Spleen (tissue), 7 donors: ENCODE data around the gene NDUFC1.

ENCODE experiments used
- POLR2A ChIP-seq, 3 donors: fragments of 450-650 bp; IDR thresholded peaks; one replicate each; pipeline ENCODE4 v1.5.1; 2017; ENCODE audit warnings: antibody characterized with exemption in 3 of 3, mild to moderate bottlenecking in 1 of 3
- POLR2AphosphoS5 ChIP-seq, 3 donors: sonication (generic); formaldehyde crosslinking; IDR thresholded peaks; one replicate each; pipeline ENCODE4 v1.5.1; 2017; ENCODE audit warnings: antibody characterized with exemption in 3 of 3
- TF ChIP-seq, protein P1 (sequence below), 11 experiments: fragments of 200-600 bp in 7 of 11; fragments of 450-650 bp in 4 of 11; sonication (generic) in 4 of 11; IDR thresholded peaks in 8 of 11; conservative IDR thresholded peaks in 3 of 11; 1 replicate in 7 of 11; 2 replicates in 4 of 11; pipeline versions ENCODE4 v1.4.0 to v1.8.0; 2016 to 2021; ENCODE audit warnings: antibody characterized with exemption in 11 of 11, inconsistent platforms in 4 of 11, mild to moderate bottlenecking in 1 of 11
- donor health status: DM: no; HTN: no; CAD: no; lungs with moderate emphysema.
- donor health status: DM: no; HTN: no; CAD: no.
- donor health status: DM: no; HTN: no; CAD: no.

DNA sequence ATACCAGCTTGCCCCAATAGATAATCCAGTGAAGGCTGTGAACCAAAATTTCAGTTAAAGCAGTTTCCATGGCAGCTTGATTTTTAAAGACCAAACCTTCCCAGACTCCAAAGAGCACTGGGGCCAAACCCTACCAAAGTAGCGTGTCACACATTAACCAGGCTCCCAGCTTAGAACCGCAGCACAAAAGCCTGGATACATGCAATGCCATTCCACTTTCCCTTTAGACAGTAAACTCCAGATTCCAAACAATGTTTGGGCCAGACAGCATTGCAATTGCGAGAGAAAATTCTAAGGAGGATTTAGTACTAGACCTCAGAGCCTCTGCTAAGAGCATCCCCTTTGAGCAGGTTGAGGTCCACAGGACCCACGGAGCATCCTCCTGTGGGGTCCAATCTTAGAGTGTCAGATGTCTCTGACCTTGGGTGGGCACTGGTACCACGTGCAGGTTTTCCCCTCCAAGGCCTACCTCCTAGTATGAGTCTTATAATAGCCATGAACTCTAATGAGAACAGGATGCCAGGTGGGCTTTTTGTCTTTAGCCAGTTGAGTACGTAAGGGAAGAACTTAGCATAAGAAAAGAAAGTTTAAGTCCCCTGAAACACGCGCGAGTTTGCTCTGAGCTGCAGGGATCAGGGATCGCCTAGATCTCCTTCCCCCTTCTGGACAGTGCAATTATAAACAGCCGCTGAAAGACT is 61.0 kb downstream of the NDUFC1 start:
- TF ChIP-seq, protein P1, sequence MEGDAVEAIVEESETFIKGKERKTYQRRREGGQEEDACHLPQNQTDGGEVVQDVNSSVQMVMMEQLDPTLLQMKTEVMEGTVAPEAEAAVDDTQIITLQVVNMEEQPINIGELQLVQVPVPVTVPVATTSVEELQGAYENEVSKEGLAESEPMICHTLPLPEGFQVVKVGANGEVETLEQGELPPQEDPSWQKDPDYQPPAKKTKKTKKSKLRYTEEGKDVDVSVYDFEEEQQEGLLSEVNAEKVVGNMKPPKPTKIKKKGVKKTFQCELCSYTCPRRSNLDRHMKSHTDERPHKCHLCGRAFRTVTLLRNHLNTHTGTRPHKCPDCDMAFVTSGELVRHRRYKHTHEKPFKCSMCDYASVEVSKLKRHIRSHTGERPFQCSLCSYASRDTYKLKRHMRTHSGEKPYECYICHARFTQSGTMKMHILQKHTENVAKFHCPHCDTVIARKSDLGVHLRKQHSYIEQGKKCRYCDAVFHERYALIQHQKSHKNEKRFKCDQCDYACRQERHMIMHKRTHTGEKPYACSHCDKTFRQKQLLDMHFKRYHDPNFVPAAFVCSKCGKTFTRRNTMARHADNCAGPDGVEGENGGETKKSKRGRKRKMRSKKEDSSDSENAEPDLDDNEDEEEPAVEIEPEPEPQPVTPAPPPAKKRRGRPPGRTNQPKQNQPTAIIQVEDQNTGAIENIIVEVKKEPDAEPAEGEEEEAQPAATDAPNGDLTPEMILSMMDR (IDR thresholded peaks at IDR 0.05 in 8 of 11, conservative IDR thresholded peaks at IDR 0.05 in 3 of 11) = no peak
- TF ChIP-seq POLR2AphosphoS5 (IDR thresholded peaks at IDR 0.05) = no peak
- TF ChIP-seq POLR2A (IDR thresholded peaks at IDR 0.05) = no peak
